ENCODE data around the gene MT1H. TPM values are rescaled to one million over a fixed set of nuclear protein-coding genes. Genes with fewer than 3 reads are reported as not detected.

MT1H gene
- total and polyA plus RNA-seq, 9 of the 15 experiments (the other 6 are each of a cell fraction or from before 2014, with no cell fraction given): 0.13 to 0.37 TPM; not detected in 7

DNA sequence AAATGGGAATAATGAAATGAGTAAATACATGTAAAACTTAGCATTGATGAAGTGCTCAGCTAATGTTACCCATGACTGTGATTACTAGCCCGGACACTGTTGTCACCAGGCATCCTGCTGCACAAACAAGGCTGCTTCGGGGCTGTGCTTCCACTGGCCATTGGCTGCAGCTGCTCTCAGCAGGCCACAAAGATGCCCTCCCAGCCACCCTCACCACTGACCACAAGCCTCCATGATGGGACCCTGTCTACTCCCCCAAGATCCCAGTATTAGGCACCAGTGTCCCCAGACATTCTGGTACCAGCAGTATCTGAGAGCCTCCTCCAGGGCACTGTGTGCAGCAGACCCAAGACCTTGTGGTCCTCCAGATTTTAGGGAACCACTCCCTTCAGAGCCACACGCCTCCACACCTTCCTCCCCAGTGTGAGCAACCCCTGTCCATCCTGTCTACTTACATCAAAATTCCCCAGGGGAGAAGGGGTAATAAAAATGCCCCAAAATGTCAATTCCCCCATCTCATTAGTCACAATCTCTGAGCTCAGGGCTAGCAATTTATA lies 40.6 kb downstream of the MT1H start:
- H3K36me3 ChIP-seq (ENCODE audit: control insufficient read depth, insufficient read depth, low read length): no peaks in the 10 kb centered on the region
- H3K9me1 ChIP-seq (ENCODE audit: control insufficient read depth, insufficient read depth, low read length): no peaks in the 10 kb centered on the region
- H3K9me3 ChIP-seq (replicated peaks; ENCODE audit: control insufficient read depth, insufficient read depth, low read depth, low read length): no peaks in the 10 kb centered on the region
- no peak overlapping the region for H3K4me2 ChIP-seq (ENCODE audit: insufficient read depth, low read length)
- no peaks in the 10 kb centered on the region; a peak in 1 of 5 replicates for H3K4me1 ChIP-seq (replicated peaks in 1 of 2; ENCODE audit: control insufficient read depth in 2 of 2, insufficient read depth in 2 of 2, low read length in 2 of 2)
- intact Hi-C loops (cut with micrococcal nuclease): no loop called here
- peaks cover 11 to 28% of the 10 kb centered on the region in 2 experiments for H3K27me3 ChIP-seq (ENCODE audit: control insufficient read depth in 2 of 2, insufficient read depth in 2 of 2, low read length in 2 of 2)
- no peak overlapping the region for H3K4me3 ChIP-seq
- WGBS (ENCODE audit: insufficient coverage, low coverage, missing lambda C conversion rate): 2% methylated on average over 3 of the region's 3 CpGs
- no peak for FAIRE-seq
- no peak overlapping the region for H3K27ac ChIP-seq (ENCODE audit: extremely low read depth, low read depth, low read length)
- no TSS peak for BruUV-seq (replicated peaks)
- no peak overlapping the region for H2AFZ ChIP-seq (ENCODE audit: low read depth, low read length)
- no peak for ATAC-seq
- no peaks in the 10 kb centered on the region for H4K20me1 ChIP-seq (replicated peaks; ENCODE audit: control insufficient read depth, insufficient read depth, low read length)
- in situ Hi-C loops (cut with MboI): no loop called here
- no peaks in the 10 kb centered on the region for H3K79me2 ChIP-seq (ENCODE audit: control insufficient read depth, insufficient read depth, low read length)
- CTCF ChIA-PET (ENCODE audit: low intra/inter-chr PET ratio): no interaction called here
- no peak overlapping the region for H3K9ac ChIP-seq (ENCODE audit: insufficient read depth in 1 of 2, low read depth in 2 of 2, low read length in 2 of 2)
- DNase-seq (ENCODE audit: extremely low read depth in 1 of 4, low spot score in 3 of 4): no peak
- POLR2A ChIA-PET: interaction anchor here (0.7 to 1.1 kb wide), 2 partner anchors 27 to 35 kb away, joined by 3 to 4 read pairs; partner anchors contain the start of gene MT1X
- TF ChIP-seq TOE1 (IDR thresholded peaks at IDR 0.05; ENCODE audit: borderline replicate concordance) (no peak), TOE1 (CRISPR knock-in tag; IDR thresholded peaks at IDR 0.05; ENCODE audit: borderline replicate concordance, low read depth) (no peak), FOXJ2 (tag; IDR thresholded peaks at IDR 0.05) (no peak), FOXK2 (conservative IDR thresholded peaks at IDR 0.05 in 1 of 2, IDR thresholded peaks at IDR 0.05 in 1 of 2; ENCODE audit: low read depth in 2 of 2) (no peak), GABPB2 (CRISPR knock-in tag; conservative IDR thresholded peaks at IDR 0.05) (no peak), RBM14 (IDR thresholded peaks at IDR 0.05; ENCODE audit: borderline replicate concordance, insufficient read depth, low read depth, low read length) (no peak), MTA1 (IDR thresholded peaks at IDR 0.05; ENCODE audit: borderline replicate concordance) (no peak), SRSF1 (IDR thresholded peaks at IDR 0.05; ENCODE audit: low read depth, low read length) (no peak), ZNF311 (CRISPR knock-in tag; IDR thresholded peaks at IDR 0.05) (no peak), PHF20 (IDR thresholded peaks at IDR 0.05; ENCODE audit: partially characterized antibody) (no peak), RBM17 (IDR thresholded peaks at IDR 0.05; ENCODE audit: borderline replicate concordance, low read depth, low read length) (no peak)
- TF ChIP-seq, protein P1, sequence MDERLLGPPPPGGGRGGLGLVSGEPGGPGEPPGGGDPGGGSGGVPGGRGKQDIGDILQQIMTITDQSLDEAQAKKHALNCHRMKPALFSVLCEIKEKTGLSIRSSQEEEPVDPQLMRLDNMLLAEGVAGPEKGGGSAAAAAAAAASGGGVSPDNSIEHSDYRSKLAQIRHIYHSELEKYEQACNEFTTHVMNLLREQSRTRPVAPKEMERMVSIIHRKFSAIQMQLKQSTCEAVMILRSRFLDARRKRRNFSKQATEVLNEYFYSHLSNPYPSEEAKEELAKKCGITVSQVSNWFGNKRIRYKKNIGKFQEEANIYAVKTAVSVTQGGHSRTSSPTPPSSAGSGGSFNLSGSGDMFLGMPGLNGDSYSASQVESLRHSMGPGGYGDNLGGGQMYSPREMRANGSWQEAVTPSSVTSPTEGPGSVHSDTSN (CRISPR knock-in tag; IDR thresholded peaks at IDR 0.05; ENCODE audit: low read depth): no peak
- TF ChIP-seq, protein P1 (tag; conservative IDR thresholded peaks at IDR 0.05; ENCODE audit: low read depth): no peak
- TF ChIP-seq, protein P2, sequence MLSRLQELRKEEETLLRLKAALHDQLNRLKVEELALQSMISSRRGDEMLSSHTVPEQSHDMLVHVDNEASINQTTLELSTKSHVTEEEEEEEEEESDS (CRISPR knock-in tag; IDR thresholded peaks at IDR 0.05): no peak
- TF ChIP-seq, protein P3, sequence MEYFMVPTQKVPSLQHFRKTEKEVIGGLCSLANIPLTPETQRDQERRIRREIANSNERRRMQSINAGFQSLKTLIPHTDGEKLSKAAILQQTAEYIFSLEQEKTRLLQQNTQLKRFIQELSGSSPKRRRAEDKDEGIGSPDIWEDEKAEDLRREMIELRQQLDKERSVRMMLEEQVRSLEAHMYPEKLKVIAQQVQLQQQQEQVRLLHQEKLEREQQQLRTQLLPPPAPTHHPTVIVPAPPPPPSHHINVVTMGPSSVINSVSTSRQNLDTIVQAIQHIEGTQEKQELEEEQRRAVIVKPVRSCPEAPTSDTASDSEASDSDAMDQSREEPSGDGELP (CRISPR knock-in tag; IDR thresholded peaks at IDR 0.05; ENCODE audit: borderline replicate concordance): no peak
- TF ChIP-seq, protein P4, sequence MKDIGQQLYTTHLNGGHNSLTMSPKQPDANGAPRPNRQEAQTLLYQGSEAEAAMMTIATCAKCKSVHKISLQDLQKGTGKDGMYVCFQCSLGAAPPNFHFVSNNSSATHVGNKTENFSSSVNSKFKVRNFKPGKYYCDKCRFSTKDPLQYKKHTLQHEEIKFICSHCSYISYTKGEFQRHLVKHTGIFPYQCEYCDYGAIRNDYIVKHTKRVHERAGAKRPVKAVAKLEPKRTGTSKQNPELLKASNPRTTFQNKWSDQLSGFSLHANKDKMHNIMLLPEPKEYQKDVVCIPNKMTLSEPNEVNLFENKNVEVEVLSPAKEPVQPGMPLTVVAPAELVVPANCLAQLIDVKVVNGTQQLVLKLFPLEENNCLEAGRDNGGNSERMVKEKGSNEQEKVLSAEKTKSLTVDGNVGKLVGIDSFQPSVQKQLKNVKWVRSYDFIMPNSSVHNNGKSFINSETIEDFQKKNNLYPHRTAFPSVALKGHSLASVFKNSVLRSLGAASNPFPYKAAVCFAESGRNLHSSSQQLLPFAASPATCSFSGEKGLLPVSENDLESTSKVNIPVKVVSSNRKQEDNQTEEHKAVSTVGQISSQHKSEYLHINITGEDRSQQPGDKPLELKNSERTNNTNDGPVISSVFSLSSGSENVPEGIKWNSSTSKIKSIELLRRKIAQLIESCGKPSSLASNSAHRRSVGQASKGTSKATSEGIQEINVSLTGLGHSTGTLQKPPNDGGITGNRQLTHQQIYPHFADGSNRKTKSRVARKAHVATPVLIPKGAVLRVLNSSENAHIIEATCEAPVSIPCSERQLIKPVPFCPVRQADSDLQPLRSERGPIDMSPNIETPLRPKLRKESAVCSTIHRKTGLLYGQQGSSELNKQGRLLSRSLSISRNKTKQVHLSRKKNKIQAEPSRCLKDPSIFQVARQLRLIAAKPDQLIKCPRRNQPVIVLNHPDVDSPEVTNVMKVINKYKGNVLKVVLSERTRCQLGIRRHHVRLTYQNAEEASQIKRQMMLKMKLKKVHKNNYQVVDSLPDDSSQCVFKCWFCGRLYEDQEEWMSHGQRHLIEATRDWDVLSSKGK (CRISPR knock-in tag; IDR thresholded peaks at IDR 0.05): no peak

All from K562 (cell line).